AG08395 (cell line): Measurements from ENCODE around the gene SEMA7A.
A peak's percentile ranks its signal among the peaks of the same experiment; 100 is the strongest.
"Not testable (repeated sequence)": the region's sequence is repeated elsewhere in the genome, so short reads cannot be mapped to it uniquely, and the experiment has no call there.

Experiments
- DNase-seq: peaks from one replicate; pipeline ENCODE4 v3.0.0; 2012; ENCODE audit warnings: mixed read lengths, low spot score

Gene SEMA7A

DNA sequence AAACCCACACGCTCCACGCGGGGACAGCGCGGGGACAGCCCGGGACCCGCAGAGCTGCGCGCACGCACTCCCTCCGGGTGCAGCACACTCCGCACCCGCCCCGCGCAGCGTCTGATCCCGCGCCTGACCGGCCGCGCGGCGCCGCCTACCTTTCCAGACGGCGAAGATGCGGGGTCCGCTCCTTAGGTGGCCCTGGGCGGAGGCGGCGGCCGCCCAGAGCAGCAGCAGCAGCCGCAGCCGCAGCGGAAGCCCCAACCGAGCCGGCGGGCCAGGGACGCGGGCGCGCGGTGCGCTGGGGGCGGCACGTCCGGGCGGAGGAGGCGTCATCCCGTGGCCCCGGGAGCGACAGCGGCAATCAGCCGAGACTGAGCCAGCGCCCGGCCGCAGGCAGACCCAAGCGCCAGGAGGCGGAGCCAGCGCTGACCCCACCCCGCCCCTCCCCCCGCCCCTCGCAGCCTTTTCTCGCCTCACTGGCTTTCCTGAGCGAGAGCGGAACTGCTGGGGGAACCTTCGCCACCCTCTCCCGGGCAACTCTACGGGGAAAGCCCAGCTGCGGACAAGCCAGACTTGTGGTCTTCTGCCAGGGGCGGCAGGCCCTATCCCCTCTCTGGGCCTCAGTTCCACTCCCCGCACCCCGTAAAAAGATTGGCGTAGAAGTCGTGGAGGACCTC lies at the start of gene SEMA7A:
SEMA7A (minus strand) TSS at position 367 of the 671 bp plus-strand sequence; CDS start at position 327, 40 bp downstream.
- peak; percentile 97 for DNase-seq

GRCh38 chr15:74482661-74483060 lies 48.9 kb upstream of the SEMA7A start:
- DNase-seq, result peak; percentile 9

- not testable (repeated sequence) for DNase-seq
Observed at GRCh38 chr15:74480364-74480763, 46.6 kb upstream of the SEMA7A start.

GRCh38 chr15:74471621-74472020 lies 37.9 kb upstream of the SEMA7A start:
- not testable (repeated sequence) for DNase-seq

DNA sequence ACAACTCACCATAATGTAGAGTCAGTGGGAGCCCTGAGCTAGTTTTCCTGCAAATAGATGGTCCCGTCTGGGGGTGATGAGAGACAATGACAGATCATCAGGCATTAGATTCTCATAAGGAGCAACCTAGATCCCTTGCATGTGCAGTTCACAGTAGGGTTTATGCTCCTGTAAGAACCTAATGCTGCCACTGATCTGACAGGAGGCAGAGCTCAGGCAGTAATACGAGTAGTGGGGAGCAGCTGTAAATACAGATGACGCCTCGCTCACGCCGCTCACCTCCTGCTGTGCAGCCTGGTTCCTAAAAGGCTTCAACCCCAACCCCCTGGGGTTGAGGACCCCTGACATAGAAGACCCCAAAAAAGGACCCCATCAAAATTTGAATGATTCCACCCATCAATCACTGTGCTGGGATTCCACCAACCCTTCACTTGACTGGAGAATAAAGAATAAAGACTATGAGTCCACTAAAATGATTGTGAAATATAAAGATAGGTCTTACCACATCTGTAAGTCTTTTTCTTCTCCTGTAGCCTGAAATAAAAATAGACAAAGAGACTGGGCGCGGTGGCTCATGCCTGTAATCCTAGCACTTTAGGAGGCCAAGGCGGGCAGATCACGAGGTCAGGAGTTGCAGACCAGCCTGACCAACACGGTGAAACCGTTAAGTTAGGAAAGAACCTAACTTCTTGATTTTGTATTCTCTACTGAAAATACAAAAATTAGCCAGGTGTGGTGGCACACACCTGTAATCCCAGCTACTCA lies 37.1 kb upstream of the SEMA7A start:
- DNase-seq, result no peak

DNA sequence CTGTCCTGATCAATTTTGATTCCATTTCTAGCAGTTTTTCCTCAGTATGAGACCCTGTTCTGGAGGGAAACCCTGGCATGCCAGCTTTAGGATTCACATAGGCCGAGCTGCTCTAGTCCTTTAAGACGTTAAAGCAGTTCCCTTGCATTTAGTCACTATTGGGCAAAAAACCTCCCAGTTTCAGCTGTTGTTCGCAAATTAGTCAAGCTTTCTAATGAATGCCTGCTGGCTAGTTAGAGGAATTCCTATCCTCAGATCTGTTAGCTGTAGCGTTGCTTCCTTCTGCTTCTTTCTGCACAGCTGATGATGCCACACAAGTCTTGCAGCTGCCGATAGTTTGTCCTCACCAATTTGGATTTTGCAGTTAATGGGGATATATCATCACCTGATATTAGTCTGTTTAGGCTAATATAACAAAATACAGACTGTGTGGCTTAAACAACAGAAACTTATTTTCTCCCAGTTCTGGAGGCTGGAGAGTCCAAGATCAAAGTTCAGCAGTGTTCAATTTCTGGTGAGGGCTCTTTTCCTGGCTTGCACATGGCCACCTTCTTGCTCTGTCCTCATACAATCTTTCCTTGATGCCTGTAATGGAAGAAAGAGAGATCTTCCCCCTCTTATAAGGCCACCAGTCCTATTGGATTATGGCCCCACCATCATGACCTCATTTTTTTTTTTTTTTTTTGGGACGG lies 34.7 kb upstream of the SEMA7A start:
- no peak for DNase-seq

- DNase-seq, result no peak
Observed at GRCh38 chr15:74466570-74466969, 32.8 kb upstream of the SEMA7A start.

GRCh38 chr15:74464897-74465296 lies 31.1 kb upstream of the SEMA7A start:
- no peak for DNase-seq

- DNase-seq, result no peak
Observed at GRCh38 chr15:74464216-74464615, 30.5 kb upstream of the SEMA7A start.

- DNase-seq, result no peak
Observed at GRCh38 chr15:74463634-74464033, 29.9 kb upstream of the SEMA7A start.

DNA sequence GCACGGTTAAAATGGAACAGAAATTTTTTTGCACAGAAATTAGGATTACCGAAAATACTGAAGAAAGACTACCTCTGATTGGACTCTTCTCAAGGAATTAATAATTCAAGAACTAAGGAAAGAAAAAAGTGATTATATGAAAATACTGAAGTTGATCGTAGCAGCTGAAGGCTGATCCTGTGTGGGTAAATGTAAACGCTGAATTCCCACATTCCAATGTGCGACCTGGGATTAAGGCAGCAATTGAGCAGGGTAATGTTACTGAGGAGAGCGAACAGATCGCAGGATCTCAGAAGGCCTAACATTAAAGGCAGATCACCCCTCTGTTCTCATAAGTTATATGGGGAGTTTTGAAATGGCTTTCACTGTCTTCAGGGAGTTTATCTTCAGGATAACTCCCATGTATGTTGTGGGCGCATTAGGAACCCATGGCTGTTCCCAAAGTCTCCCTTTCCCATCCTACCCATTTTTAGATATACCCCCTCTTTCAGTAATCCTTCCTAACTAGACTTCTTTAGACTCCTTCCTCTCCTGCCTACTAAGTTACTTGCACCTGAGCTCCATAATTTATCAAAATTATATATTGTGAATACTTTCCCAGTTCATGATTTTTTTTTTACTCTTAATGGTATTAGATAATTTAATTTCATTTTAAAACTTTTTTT lies 28.2 kb upstream of the SEMA7A start:
- no peak for DNase-seq

- DNase-seq, result peak; percentile 97
Observed at GRCh38 chr15:74460871-74461846, 27.4 kb upstream of the SEMA7A start, which contains the start of gene UBL7. UBL7 (minus strand) TSS chr15:74461160; CDS start chr15:74458867, 2,293 bp downstream.

DNA sequence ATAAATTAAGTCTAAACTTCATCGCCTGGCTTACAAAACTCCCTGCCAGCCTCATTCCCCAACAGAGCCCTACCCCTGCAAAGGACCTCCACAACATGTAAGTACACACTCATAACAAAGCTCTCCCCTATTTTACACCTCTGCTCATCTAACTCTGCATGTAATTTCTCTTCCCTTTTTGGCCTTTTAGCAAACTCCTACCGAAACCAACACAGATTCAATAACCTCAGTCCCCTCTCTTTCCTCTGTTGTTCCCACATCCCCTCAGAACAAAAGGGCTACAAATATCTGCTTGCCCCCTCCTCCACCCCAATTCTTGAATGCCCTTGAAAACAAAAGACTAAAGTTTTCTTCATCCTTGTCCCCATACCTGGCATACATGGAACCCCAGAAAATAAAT lies 26.5 kb upstream of the SEMA7A start:
- no peak for DNase-seq

DNA sequence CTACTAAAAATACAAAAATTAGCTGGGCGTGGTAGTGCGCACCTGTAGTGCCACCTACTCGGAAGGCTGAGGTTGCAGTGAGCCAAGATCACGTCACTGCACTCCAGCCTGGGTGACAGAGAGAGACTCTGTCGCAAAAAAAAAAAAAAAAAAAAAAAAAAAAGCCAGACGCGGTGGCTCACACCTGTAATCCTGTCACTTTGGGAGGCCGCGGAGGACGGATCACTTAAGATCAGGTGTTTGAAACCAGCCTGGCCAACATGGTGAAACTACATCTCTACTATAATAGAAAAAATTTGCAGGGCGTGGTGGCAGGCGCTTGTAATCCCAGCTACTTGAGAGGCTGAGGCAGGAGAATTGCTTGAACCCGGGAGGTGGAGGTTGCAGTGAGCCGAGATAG lies 26.0 kb upstream of the SEMA7A start:
- not testable (repeated sequence) for DNase-seq

DNA sequence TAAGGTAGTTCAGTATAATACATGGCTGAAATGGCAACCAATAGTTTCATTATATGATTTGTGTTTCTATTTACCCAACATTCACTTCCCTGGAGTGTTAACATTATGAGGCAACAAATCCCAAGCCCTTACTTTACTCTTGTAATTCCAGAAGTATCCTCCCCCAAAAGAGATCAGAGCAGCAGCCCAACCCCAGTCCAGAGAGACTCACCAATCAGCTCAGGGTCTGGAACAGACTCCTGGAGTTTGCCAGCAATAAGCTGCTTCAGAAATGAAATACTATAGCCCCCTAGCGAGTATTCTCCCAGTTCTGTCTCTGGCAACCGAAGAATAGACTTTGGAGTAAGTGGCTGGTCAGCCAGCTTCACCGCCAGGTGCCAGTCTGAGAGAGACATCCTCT lies 24.7 kb upstream of the SEMA7A start:
- no peak for DNase-seq

DNA sequence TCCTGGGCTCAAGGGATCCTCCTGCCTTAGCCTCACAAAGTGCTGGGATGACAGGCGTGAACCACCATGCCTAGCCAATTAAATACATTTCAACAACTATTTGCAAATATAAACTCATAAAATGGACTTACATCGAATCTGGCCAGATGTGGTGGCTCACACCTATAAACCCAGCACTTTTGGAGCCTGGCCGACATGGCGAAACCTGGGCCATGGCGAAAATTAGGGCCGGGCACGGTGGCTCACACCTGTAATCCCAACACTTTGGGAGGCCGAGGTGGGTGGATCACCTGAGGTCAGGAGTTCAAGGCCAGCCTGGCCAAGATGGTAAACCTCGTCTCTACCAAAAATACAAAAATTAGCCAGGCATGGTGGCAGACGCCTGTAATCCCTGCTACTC lies 23.3 kb upstream of the SEMA7A start:
- not testable (repeated sequence) for DNase-seq

DNA sequence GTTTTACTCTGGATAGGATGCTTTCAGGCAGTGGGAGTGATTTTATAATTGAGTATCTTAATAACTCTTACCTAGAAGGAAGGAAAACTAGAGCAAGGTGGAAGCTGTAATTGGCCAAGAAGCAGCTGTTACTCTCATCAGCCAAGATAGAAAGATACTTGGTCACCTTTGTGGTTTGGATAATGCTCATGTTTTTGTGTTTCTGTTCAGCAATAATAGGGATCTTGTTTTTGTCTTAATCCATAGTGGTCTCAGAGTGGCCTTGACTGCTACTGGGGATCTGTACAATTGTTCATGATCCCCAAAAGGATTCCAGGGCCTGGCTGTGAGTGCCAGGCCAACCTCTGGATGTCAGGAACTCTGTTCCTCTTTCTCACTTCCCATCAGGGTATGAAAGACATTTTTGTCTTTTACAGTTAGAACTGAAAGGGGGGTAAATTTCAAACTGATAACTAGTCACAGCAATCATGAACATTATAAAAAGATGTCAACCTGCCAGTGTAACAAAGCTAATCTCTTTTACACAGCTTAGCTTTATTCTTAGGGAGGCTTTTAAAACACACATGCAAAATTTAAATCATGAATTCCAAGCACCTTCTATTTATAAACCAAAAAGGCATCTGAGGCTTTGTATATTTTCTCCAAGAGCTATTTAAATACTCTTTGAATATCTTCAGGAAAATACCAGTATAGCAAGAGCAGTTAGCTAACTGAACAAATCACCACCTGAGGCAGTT lies 21.2 kb upstream of the SEMA7A start:
- no peak for DNase-seq

DNA sequence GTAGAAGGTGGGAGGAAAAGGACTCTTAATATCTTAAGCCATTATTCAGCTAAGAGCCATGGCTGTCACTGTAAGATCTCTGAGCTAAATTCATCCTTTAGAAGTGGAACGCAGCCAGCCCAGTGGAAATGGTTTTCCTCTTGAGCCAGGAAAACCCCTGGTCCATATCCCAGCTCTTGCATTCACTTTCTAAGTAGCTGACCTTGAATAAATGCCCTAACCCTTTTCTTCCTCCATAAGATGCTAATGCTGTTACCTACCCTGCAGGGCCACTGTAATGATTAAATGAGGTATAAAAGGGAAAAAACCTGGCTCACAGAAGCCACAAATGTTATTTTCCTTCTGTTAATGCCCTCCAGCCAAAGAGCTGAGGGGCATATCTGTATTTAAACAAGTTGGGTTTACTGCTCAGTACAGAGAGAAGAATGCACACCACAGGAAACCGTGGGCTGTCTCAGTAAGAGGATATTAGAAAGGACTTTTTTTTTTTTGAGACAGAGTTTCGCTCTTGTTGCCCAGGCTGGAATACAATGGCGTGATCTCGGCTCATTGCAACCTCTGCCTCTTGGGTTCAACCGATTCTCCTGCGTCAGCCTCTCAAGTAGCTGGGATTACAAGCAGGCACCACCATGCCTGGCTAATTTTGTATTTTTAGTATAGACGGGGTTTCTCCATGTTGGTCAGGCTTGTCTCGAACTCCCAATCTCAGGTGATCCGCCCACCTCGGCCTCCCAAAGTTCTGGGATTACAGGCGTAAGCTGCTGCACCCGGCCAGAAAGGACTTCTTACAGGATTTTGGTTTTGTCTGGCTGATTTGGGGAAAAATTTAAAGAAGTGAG lies 20.4 kb upstream of the SEMA7A start:
- DNase-seq, result no peak
